Testis (tissue), 3 donors: ENCODE results near the gene LAMP5. TPM values are rescaled to one million over a fixed set of nuclear protein-coding genes. Genes with fewer than 3 reads are reported as not detected.

Source experiments
- DNase-seq: peaks from one replicate; pipeline ENCODE4 v3.0.0-alpha.2; 2019
- H3K27ac ChIP-seq, 2 donors: fragments of 200-600 bp; sonication (generic); one replicate each; pipeline ENCODE4 v1.5.1; 2019
- H3K27me3 ChIP-seq: fragments of 200-600 bp; sonication (generic); one replicate; pipeline ENCODE4 v1.5.1; 2019
- H3K36me3 ChIP-seq: fragments of 200-600 bp; sonication (generic); one replicate; pipeline ENCODE4 v1.5.1; 2017; ENCODE audit warnings: low read depth; ENCODE audit errors: missing control alignments
- H3K4me1 ChIP-seq: fragments of 200-600 bp; sonication (generic); one replicate; pipeline ENCODE4 v1.5.1; 2019
- H3K4me3 ChIP-seq, 2 donors: fragments of 200-600 bp; sonication (generic); one replicate each; pipeline ENCODE4 v1.5.1; 2017 to 2019
- H3K9me3 ChIP-seq: fragments of 200-600 bp; sonication (generic); one replicate; pipeline ENCODE4 v1.5.1; 2017
- POLR2A ChIP-seq: fragments of 450-650 bp; IDR thresholded peaks from one replicate; pipeline ENCODE4 v1.6.1; 2017; ENCODE audit warnings: antibody characterized with exemption, mild to moderate bottlenecking, moderate library complexity
- WGBS, 2 donors: methylation state at CpG; one replicate each; pipeline ENCODE4 v1.1.5; 2018; 5-methylcytosine and 5-hydroxymethylcytosine counted together
- intact Hi-C: fragments of 100-400 bp; cut with DNase I; formaldehyde crosslinking; loops from one replicate; pipeline ENCODE4 v1.15.1; 2023; ENCODE audit warnings: low total_unique reads
- polyA plus RNA-seq: library from polyadenylated mRNA; stranded (reverse); fragments of 350-450 nt; fragmentation: Illumina TruSeq; extraction: RNeasy Lipid Tissue Mini Kit (QIAGEN cat#74804); gene quantifications from one replicate; pipeline ENCODE4 v1.2.3, GENCODE V29; 2014; ENCODE audit warnings: low read depth, low replicate concordance; ENCODE audit not compliant: insufficient read depth
- total RNA-seq, 2 donors: library from RNA; depleted of rRNA; stranded (reverse); fragments of >200 nt; gene quantifications; one replicate each; pipeline ENCODE4 v1.2.3, GENCODE V29; 2016
- TF ChIP-seq, protein P1 (sequence below), 3 experiments: fragments of 450-650 bp in 2 of 3; fragments of 200-600 bp in 1 of 3; sonication (generic) in 1 of 3; IDR thresholded peaks; one replicate each; pipeline ENCODE4 v1.5.1; 2016 to 2019; ENCODE audit warnings: antibody characterized with exemption in 3 of 3, mild to moderate bottlenecking in 2 of 3, moderate library complexity in 1 of 3

The LAMP5 gene
- total and polyA plus RNA-seq, 3 donors from 2014 or later = 0.62 to 1.7 (median 0.71) TPM

DNA sequence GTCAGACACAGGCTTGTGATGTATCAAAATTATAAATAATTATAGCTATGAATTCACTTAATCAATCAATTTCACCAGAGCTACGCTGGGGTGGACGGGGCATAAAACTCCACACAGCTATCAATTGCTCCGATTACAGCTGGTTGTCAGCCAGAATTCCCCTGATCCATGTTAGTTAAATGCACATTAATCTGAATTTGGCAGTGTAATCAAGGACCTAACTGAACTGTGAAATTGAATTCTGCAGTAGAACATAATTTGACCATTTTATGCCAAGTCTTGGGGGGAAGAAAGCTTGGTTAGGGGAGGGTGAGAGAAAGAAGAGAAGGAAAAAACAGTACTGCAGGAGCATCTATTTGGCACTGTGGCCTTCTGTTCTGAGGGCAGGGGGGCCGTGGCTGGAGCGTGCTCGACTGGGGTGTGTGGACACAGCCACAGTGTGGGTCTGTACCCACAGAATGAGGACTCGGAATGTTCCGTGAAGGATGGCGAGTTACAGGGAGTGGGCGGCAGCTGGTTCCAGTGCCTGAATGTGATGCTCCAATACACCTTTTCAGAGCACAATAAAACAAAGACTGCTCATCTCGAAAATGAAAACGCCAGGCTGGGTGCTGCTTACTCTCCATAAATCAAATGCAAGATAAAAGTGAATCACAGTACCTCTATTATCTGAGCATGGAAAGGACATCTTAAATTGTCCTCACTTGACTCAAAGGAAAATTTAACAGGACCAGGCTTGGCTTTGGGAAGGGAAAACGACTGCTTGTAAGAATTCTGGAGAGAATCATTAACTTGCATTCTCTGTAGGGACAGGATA lies 59.2 kb downstream of the LAMP5 start:
- Histone ChIP-seq H3K4me1 (no peaks in the 10 kb centered on the region), H3K27me3 (no peaks in the 10 kb centered on the region), H3K36me3 (no peaks in the 10 kb centered on the region), H3K4me3 (no peak overlapping the region), H3K9me3 (no peaks in the 10 kb centered on the region), H3K27ac (no peak overlapping the region)
- intact Hi-C loops = no loop called here
- no peak for DNase-seq
- TF ChIP-seq, protein P1, sequence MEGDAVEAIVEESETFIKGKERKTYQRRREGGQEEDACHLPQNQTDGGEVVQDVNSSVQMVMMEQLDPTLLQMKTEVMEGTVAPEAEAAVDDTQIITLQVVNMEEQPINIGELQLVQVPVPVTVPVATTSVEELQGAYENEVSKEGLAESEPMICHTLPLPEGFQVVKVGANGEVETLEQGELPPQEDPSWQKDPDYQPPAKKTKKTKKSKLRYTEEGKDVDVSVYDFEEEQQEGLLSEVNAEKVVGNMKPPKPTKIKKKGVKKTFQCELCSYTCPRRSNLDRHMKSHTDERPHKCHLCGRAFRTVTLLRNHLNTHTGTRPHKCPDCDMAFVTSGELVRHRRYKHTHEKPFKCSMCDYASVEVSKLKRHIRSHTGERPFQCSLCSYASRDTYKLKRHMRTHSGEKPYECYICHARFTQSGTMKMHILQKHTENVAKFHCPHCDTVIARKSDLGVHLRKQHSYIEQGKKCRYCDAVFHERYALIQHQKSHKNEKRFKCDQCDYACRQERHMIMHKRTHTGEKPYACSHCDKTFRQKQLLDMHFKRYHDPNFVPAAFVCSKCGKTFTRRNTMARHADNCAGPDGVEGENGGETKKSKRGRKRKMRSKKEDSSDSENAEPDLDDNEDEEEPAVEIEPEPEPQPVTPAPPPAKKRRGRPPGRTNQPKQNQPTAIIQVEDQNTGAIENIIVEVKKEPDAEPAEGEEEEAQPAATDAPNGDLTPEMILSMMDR (IDR thresholded peaks at IDR 0.05) = no peak
- no peak for TF ChIP-seq POLR2A
- WGBS, 2 donors = 57 to 58% methylated on average over 13 of the region's 13 CpGs

DNA sequence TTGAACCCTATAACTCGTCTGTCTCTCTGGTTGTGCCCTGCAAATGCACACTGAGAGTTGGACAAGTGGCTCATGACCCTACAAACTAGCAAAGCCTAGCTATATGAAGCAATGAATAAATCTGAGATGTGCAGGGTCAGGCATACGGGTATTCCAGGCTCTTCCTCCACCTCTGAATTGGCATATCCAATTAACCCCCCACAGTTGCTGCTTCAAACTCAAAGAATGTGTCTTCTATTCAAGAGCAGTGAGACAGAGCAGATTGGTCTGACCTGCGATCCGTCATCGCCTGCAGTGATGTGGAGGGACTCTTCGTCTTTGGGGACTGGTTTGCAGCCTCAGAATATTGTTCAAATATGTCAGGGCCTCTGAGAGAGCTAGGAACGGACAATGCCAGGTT lies 59.8 kb downstream of the LAMP5 start:
- no peaks in the 10 kb centered on the region for H3K27me3 ChIP-seq
- no peaks in the 10 kb centered on the region for H3K9me3 ChIP-seq
- 78 to 80% methylated on average over 7 of the region's 7 CpGs for WGBS, 2 donors
- no peaks in the 10 kb centered on the region for H3K4me1 ChIP-seq
- no peak for DNase-seq
- no peaks in the 10 kb centered on the region for H3K36me3 ChIP-seq
- H3K4me3 ChIP-seq = no peak overlapping the region
- no peak overlapping the region for H3K27ac ChIP-seq
- intact Hi-C loops = no loop called here
- TF ChIP-seq POLR2A = no peak
- TF ChIP-seq, protein P1 (IDR thresholded peaks at IDR 0.05) = no peak

DNA sequence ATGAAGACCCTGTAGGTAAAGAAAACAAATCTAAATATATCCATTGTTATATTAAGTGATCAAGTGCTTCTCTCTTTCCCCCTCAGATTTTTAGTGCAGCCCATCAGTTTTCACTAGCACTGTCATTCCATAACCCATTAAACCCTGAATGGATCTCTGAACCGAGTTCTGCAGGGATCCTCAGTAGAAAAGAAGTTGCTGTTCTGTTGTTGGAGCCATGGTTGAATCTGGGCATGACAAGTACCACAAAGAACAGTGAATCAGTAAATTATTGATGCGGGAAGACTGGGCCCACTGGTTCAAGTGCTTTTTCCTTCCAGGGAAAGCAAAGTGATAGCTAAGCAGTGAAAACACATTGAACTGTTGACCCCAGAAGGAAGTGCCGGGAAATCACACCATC lies 60.4 kb downstream of the LAMP5 start:
- Histone ChIP-seq H3K36me3 (no peaks in the 10 kb centered on the region), H3K27me3 (no peaks in the 10 kb centered on the region), H3K9me3 (no peaks in the 10 kb centered on the region), H3K4me3 (no peak overlapping the region), H3K27ac (no peak overlapping the region), H3K4me1 (no peaks in the 10 kb centered on the region)
- 82 to 88% methylated on average over 3 of the region's 3 CpGs for WGBS, 2 donors
- TF ChIP-seq, protein P1 (IDR thresholded peaks at IDR 0.05) = no peak
- TF ChIP-seq POLR2A = no peak
- intact Hi-C loops = no loop called here
- DNase-seq = no peak

DNA sequence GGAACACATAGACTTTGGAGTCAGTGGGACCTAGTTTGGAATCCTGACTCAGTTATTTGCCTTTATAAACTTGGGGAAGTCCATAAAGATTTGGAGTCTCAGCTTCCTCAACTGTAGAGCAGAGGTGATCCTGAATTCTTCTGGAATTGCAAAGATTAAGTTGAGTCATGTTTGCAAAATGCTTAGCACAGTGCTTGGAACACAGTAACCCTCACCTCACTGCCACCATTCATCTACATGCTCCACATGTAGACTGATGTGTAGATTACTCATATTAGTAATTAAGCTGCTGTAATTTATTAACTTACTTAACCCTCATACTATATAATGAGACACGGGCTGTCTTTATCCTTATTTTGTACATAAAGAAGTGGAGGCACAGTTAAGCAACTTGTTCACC lies 61.4 kb downstream of the LAMP5 start:
- WGBS, 2 donors = 80 to 98% methylated on average over 1 of the region's 1 CpG
- no peaks in the 10 kb centered on the region for H3K27me3 ChIP-seq
- TF ChIP-seq POLR2A = no peak
- TF ChIP-seq, protein P1 (IDR thresholded peaks at IDR 0.05) = no peak
- H3K36me3 ChIP-seq = no peaks in the 10 kb centered on the region
- intact Hi-C loops = no loop called here
- no peak for DNase-seq
- no peaks in the 10 kb centered on the region for H3K4me1 ChIP-seq
- H3K27ac ChIP-seq = no peak overlapping the region
- H3K9me3 ChIP-seq = no peaks in the 10 kb centered on the region
- H3K4me3 ChIP-seq = no peak overlapping the region

DNA sequence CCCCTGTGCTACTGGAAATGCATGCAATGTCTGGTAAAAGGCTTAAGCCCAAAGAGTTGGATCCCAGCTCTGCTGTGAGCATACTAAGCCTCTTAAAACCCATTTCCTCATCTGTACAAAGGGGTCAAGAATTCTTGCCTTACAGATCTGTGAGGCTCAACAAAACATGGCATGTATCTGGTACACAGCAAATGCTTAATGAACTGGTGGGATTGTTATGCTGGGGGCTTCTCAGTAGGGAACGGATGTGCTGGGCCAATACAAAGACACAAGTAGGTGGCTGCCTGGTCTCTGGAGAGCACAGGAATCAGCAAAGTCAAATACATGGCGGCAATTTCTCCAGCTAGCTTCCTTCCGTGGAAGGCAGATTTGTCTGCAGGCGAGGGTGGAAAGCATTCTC lies 62.3 kb downstream of the LAMP5 start:
- Histone ChIP-seq H3K4me1 (no peaks in the 10 kb centered on the region), H3K4me3 (no peak overlapping the region), H3K27me3 (no peaks in the 10 kb centered on the region), H3K27ac (no peak overlapping the region), H3K9me3 (no peaks in the 10 kb centered on the region), H3K36me3 (no peaks in the 10 kb centered on the region)
- 85 to 92% methylated on average over 4 of the region's 4 CpGs for WGBS, 2 donors
- TF ChIP-seq, protein P1 (IDR thresholded peaks at IDR 0.05) = no peak
- TF ChIP-seq POLR2A = no peak
- DNase-seq = no peak
- intact Hi-C loops = no loop called here
